MM.1S (cell line): ENCODE results near the gene FAM162A.

Source experiments
- CTCF ChIP-seq: fragments of 300-600 bp; sonication (generic); IDR thresholded peaks from 2 replicates; pipeline ENCODE4 v1.5.1; 2016; ENCODE audit warnings: antibody characterized with exemption, low read length, mixed read lengths
- EZH2 ChIP-seq: fragments of 300-600 bp; sonication (generic); optimal IDR thresholded peaks from 2 replicates; pipeline ENCODE3; 2017; ENCODE audit warnings: low read depth, mild to moderate bottlenecking, antibody characterized with exemption, low read length, mixed read lengths
- EZH2phosphoT487 ChIP-seq: fragments of 300-600 bp; sonication (generic); IDR thresholded peaks from 2 replicates; pipeline ENCODE4 v1.6.1; 2018; ENCODE audit warnings: antibody characterized with exemption, low read length

GRCh38 chr3:122435950-122436349, 52.0 kb downstream of the FAM162A start:
- TF ChIP-seq EZH2phosphoT487 (no peak), CTCF (no peak), EZH2 (no peak)
